SKM-1 (cell line): ENCODE measurements around the gene ELOB.

Experiments
- DNase-seq: peaks from one replicate; lab custom pipeline; 2025; ENCODE audit not compliant: unreplicated experiment; lab: John Stamatoyannopoulos, UW

Gene ELOB

DNA sequence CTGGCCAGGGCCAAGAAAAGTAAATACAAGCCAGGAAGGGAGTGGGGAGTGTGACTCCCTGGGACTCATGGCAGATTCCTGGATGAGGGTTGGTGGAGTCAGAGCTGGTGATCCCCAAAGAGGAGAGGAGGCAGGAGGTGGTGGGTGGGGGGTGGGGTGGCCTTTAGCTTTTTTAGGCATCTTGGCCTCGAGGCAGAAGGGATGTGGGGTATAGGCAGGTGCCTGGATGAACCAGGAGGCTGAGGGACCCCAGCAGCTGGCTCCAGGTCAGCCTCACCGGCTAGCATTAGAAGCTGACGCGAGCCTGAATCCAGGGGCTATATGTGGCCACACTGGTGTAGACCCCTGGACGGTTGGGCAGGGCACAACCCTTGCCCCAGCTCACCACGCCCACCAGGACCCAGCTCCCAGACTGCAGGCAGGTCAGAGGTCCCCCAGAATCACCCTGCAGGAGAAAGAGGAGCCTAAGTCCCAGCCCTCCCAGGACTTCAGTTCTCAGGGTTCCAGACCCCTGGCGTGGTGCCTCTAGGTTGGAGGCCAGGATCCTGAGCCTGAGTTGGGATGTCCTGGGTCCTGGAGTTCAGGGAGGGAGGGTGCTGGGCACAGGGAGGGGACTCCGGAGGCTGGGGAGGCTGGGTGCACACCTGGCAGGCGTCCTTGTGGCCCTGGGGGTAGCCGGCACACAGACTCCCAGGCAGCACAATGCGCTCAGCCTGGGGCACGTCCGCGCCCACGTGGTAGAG is 7.4 kb upstream of the ELOB start:
- DNase-seq, result no peak

DNA sequence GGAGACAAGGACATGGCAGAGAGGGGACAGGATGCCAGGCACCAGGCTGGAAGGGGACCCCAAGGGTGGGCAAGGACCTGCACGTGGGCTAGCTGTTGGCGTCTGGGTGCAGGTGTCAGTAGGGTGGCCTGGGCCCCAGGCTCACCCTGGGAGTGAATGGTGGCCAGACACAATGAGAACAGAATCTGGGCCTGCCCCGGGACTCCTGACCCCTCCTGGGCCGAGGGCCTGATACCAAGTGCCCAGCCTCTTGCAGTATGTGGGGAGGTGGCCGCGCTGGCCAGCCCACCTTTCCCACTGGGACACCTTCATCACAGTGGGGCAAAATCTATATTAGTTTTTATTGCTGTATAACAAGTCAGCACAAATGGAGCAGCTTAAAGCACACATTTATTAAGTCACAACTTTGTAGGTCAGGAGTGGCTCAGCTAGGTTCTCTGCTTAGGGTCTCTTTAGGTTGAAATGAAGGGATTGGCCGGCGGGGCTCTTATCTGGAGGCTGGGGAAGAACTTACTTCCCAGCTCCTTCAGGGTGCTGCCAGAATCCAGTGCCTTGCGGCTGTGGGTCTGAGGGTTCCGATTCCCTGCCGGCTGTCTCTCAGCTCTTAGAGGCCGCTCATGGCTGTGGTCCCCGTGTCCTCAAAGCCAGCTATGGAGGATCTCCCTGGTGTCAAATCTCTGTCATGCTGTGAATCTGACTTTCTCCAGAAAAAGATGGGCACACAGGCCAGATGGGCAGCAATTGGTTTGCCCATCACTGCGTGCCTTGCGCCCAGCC is 6.7 kb upstream of the ELOB start:
- no peak for DNase-seq

- no peak for DNase-seq
Measured at GRCh38 chr16:2782583-2783351, 5.7 kb upstream of the ELOB start.

GRCh38 chr16:2779978-2780898 is 3.2 kb upstream of the ELOB start:
- DNase-seq, result no peak

DNA sequence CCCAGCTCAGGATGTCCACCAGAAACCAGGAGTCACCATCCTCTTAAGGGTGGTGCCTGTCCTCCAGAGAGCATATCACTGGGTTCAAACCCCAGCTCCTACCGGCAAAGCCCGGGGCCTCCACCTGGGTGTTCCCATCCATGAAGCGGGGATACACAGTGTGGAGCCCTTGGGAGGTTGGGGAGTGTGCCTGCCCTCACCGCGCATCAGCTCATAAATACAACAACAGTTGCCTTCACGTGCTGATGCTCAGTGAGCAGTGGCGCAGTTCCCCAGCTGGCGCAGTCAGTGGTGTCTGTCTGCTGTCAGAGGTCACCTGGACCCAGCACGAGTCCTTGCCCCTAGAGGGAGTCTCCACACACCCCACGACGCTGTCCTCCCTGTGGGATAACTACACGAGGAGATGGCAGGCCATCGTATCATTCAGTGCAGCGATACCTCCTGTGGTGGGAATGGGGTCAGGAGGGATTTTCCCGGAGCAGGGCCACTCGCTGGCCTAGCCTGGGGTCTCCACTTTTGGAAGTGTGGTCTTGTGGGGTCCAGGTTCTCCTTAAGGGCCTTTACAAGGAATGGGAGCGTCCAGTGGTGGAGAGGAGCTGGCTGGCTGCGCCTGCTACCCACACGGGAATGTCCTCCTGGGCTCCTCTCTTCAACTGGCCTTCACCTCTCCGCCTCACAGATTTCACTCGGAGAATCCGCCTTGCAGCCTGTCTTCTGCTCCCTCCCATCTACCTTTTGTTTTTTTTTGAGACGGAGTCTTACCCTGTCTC is 2.3 kb upstream of the ELOB start:
- no peak for DNase-seq

DNA sequence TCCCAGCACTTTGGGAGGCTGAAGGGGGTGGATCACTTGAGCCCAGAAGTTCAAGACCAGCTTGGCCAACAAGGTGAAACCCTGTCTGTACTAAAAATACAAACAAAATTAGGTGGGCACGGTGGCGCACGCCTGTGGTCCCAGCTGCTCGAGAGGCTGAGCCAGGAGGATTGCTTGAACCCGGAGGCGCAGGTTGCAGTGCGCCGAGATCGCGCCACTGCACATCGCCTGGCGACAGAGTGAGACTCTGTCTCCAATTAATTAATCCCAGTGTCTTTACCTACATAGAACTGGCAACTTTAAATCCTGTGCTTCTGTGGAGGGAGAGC is 1.5 kb upstream of the ELOB start:
- DNase-seq, result no peak

DNA sequence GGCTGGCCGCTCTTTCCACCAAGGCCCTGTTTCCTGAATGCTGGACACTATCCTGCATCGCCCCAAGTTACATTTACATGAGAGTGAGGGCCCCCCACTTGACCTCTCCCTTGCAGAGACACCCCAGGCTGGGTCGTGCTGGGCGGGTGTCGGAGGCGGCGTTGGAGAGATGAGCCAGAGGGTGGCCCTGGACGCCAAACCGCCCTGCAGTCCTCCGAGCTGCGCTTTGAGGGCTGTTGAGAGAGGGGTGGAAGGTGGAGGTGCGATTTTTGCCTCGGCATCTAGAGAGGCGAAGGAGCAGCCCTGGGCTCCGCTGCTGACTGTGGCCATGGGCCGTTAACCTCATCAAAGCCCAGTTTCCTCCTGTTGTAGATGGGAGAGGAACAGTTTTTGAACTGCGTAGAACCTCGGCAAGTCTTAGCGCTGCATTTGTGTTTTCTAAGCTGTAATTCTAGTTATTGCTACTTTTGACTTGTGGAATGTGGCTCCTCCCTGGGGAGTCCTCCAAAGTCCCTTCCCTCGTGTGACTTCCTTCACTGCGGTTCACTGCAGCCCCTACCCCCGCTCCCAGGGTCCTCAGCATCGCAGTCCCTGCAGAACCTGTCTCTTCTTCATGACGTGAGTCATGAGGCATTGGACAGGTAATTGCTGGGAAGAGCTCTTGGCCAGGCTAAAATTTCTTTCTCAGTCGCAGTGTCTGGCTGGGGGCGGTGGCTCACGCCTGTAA is 986 bp upstream of the ELOB start:
- no peak for DNase-seq

GRCh38 chr16:2776500-2777139 is 460 bp downstream of the ELOB start:
- DNase-seq, result no peak

DNA sequence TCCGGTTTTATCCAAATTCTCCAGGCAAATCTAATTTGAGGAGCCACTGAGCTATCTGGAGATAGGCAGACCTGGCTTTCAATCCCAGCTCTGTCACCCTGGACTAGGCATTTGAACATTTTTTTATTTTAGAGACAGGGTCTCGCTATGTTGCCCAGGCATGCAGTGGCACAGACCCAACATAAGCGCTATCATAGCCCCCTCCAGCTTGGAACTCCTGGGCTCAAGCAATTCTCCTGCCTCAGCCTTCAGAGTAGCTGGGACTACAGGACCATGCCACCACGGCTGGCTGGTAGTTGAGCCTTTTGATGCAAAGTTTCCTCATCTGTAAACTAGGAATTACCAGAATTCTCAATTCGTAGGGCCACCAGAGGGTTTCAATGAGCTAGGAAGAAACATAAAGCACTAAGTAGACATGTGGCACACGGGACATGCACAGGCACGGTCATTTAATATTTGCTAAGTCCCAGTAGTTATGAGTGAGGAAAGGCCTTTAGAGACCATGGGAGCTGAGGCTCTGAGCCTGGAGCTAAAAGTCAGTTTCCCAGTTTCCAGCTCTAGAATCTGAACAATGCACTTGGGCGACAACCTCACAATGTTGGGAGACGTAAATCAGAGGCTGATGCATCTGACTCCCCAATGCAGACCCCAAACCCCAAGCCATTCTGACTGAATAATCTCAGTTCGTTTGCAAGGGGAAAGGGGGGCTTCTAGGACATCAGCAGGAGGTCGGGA is 1.1 kb downstream of the ELOB start:
- DNase-seq, result no peak

DNA sequence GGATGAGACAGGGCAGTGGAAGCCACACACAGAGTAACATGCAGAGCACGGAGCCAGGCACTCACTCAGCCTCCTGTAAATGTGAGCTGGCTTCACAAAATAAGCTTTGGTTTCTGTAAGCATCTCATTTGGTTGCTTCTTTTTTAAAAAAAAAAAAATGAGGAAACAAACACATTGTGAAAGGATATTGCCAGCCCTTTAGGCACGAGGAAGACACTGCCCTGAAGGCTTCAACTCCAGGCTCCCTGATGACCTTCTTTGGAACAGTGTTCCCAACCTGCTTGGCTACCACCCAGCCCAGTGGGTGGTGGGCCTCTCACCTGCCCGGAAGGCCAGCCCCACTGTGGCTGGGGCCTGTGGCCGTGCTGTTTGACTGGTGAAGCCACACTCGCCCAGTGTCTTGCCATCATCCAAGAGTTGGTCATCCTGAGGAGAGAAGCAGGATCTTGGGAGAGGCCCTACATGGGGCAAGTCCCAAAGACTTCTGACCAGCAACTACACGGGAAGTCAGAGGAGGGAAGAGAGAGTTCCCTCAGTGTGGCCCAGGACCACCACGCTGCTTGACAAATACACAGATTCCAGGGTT is 1.9 kb downstream of the ELOB start:
- DNase-seq, result no peak

GRCh38 chr16:2774161-2774891 is 2.8 kb downstream of the ELOB start:
- no peak for DNase-seq

- no peak for DNase-seq
Measured at GRCh38 chr16:2773188-2773968, 3.7 kb downstream of the ELOB start.

DNA sequence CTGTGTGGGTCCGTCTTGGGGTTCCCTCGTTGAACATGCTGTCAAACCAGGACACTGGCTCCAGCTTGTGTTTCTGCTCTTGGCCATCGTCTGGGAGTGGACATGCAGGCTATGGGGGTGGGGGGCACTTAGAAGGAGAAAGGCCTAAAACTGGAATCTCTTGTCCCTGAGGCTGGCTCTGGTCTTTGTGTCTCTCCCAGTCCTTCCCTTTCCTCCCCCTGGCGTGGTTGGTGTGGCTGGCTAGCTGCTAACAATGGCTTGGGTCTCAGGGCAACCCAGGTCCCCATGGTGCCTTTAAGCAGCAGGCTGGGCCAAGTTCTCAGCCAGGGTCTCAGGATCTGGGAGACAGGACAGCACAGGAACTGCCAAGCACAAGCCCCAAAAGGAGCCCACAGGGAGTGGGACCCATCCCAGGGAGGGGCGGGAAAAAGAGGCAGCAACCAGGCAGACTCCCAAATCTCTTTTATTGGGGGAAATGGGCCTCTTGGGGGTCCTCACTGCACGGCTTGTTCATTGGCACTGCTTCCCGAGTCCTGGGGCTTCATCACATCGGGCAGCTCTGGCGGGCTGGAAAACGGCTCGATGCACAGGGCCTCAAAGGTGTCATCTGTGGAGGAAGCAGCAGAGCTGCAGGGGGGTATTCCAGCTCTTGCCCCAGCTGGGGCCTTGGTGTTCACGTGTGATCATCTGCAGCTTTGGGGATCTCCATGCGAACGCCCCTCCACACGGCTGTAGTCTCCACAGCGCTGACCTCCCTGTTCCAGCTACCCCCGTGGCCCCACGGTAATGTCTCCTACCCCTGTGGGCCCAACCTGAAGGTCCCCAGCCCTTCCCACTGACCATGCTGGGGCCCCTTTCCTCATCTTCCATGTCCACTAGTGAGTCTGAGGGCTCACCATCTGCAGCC is 5.3 kb downstream of the ELOB start:
- no peak for DNase-seq

DNA sequence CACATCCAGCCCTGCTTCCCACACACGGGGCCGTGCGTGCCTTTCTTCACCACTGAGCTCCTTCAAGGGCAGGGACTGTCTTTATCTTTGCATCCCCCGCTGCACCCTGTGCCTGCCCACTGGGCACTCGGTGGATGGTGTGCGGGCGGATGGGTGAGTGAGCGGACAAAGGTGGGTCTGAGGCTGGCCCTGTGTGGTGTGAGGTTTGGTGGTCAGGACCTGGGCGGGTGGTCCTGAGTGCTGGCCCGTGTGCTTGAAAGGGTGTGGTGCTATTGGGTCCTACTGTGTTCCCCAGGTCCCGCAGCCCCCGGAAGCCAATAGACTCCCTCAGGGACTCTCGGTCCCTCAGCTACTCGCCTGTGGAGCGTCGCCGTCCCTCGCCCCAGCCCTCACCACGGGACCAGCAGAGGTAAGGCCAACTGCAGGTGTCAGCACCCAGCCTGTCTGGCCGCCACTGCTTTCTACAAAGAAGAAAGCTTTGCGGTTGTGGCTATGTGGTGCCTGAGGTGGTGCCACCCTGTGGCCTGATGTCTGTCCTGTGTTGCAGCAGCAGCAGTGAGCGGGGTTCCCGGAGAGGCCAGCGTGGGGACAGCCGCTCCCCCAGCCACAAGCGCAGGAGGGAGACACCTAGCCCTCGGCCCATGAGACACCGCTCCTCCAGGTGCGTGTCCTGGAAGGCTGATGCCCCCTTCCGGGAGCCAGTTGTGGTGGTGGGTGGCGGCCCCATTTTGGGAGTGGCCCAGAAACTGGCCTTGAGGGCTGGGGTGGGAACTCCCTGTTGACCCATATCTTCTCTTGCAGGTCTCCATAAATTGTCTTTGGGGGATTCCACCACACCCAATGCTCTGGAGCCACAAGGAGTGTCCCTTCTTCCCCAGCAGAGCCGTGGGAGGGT is 6.8 kb downstream of the ELOB start:
- no peak for DNase-seq

DNA sequence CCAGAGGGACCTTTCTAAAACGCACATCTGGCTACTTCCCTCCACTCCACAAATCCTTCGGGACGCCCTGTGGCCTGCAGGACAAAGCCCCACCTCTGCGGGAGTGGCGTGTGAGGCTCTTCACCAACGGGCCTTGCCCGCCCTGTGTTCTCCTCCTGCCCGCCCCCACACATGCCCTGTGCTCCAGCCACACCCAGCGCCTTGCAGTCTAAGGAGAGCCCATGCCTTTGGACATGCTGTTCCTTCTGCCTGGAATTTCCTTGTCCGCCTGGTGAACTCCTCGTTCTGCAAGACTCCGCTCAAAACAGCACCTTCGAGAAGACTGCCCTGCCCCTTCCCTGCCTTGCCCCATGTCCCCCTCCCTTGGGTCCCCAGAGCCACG is 7.4 kb downstream of the ELOB start:
- DNase-seq, result no peak
